Measurements from ENCODE around the gene AUTS2.
A peak's percentile ranks its signal among the peaks of the same experiment; 100 is the strongest.

Gene AUTS2

GRCh38 chr7:69847921-69848612, 249.8 kb downstream of the AUTS2 start:
- TF ChIP-seq CTCF (IDR thresholded peaks at IDR 0.05; ENCODE audit: extremely low read depth, missing control alignments) = no peak
- no peak for DNase-seq (ENCODE audit: low spot score)

GRCh38 chr7:69849268-69849667, 251.0 kb downstream of the AUTS2 start:
- DNase-seq (ENCODE audit: low spot score) = no peak
- TF ChIP-seq CTCF (IDR thresholded peaks at IDR 0.05; ENCODE audit: extremely low read depth, missing control alignments) = no peak

- no peak for DNase-seq (ENCODE audit: low spot score)
- TF ChIP-seq CTCF (IDR thresholded peaks at IDR 0.05; ENCODE audit: extremely low read depth, missing control alignments) = no peak
These were observed 258.7 kb downstream of the AUTS2 start for GRCh38 chr7:69857014-69857413.

GRCh38 chr7:69858471-69858870, 260.2 kb downstream of the AUTS2 start:
- TF ChIP-seq CTCF (IDR thresholded peaks at IDR 0.05; ENCODE audit: extremely low read depth, missing control alignments) = no peak
- DNase-seq (ENCODE audit: low spot score) = no peak

GRCh38 chr7:69859342-69859741, 261.1 kb downstream of the AUTS2 start:
- DNase-seq (ENCODE audit: low spot score) = peak; percentile 12
- no peak for TF ChIP-seq CTCF (IDR thresholded peaks at IDR 0.05; ENCODE audit: extremely low read depth, missing control alignments)

GRCh38 chr7:69860486-69860885, 262.2 kb downstream of the AUTS2 start:
- no peak for DNase-seq (ENCODE audit: low spot score)
- TF ChIP-seq CTCF (IDR thresholded peaks at IDR 0.05; ENCODE audit: extremely low read depth, missing control alignments) = no peak

- DNase-seq (ENCODE audit: low spot score) = no peak
- TF ChIP-seq CTCF (IDR thresholded peaks at IDR 0.05; ENCODE audit: extremely low read depth, missing control alignments) = no peak
These were observed 262.8 kb downstream of the AUTS2 start for GRCh38 chr7:69860941-69861622.
